ENCODE results near the gene SAMM50. TPM values are rescaled to one million over a fixed set of nuclear protein-coding genes. Genes with fewer than 3 reads are reported as not detected.
A peak's percentile ranks its signal among the peaks of the same experiment; 100 is the strongest.

SAMM50 gene
- polyA plus RNA-seq, 3 donors, result 63.0 to 69.3 (median 65.7) TPM

- no peak for DNase-seq
These were observed 17.8 kb downstream of the SAMM50 start for GRCh38 chr22:43972931-43973462.

GRCh38 chr22:43974028-43974545 is 18.8 kb downstream of the SAMM50 start:
- DNase-seq, result no peak

- no peak for DNase-seq
These were observed 19.8 kb downstream of the SAMM50 start for GRCh38 chr22:43975041-43975440.

- no peak for DNase-seq
These were observed 21.9 kb downstream of the SAMM50 start for GRCh38 chr22:43976861-43977795.

GRCh38 chr22:43978558-43978957 is 23.3 kb downstream of the SAMM50 start:
- DNase-seq, result no peak

GRCh38 chr22:43980579-43980978 is 25.3 kb downstream of the SAMM50 start:
- no peak for DNase-seq

GRCh38 chr22:43980996-43981395 is 25.8 kb downstream of the SAMM50 start:
- DNase-seq, result no peak

- DNase-seq, result no peak
These were observed 28.6 kb downstream of the SAMM50 start for GRCh38 chr22:43983808-43984207.

- no peak for DNase-seq
These were observed 30.3 kb downstream of the SAMM50 start for GRCh38 chr22:43985532-43985931.

GRCh38 chr22:43988116-43988820 is 33.0 kb downstream of the SAMM50 start:
- no peak for DNase-seq

- no peak for DNase-seq
These were observed 33.7 kb downstream of the SAMM50 start for GRCh38 chr22:43988960-43989359.

GRCh38 chr22:43990044-43990443 is 34.8 kb downstream of the SAMM50 start:
- no peak for DNase-seq

GRCh38 chr22:43991316-43992020 is 36.2 kb downstream of the SAMM50 start:
- DNase-seq, result no peak

GRCh38 chr22:43992331-43992821 is 37.1 kb downstream of the SAMM50 start:
- no peak for DNase-seq

- DNase-seq, result peak; percentile 35
These were observed 38.0 kb downstream of the SAMM50 start for GRCh38 chr22:43993072-43993760.

GRCh38 chr22:43994006-43994405 is 38.8 kb downstream of the SAMM50 start:
- no peak for DNase-seq

- no peak for DNase-seq
These were observed 39.2 kb downstream of the SAMM50 start for GRCh38 chr22:43994416-43994815.

- no peak for DNase-seq
These were observed 39.9 kb downstream of the SAMM50 start for GRCh38 chr22:43995057-43995685.

- DNase-seq, result no peak
These were observed 40.5 kb downstream of the SAMM50 start for GRCh38 chr22:43995798-43996169.

- DNase-seq, result peak; percentile 44
These were observed 41.1 kb downstream of the SAMM50 start for GRCh38 chr22:43996170-43996980.

Measured in renal pelvis (tissue), 4 donors.